ENCODE measurements around the gene USP15.

The USP15 gene

DNA sequence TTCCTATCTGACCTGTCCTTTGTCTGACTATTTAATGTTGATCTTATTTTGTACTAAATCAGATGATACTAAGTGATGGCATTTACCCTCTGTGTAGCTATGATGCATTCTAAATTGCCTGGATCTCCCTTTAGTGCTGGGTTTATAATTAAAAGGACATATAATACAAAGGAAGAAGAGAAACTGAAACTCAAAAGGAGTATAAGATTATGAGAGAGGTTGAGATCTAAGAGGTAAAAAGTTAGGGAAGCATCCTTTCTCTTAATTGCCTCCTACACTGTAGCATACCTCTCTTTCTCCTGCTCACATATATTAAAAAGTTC is 119.5 kb downstream of the USP15 start:
- Histone ChIP-seq H3K27me3 (no peaks in the 10 kb centered on the region), H3K36me3 (no peaks in the 10 kb centered on the region), H3K4me1 (no peaks in the 10 kb centered on the region), H3K4me3 (ENCODE audit: low read depth, low read length) (no peak overlapping the region), H3K9me3 (no peaks in the 10 kb centered on the region)
- no peak for DNase-seq
- TF ChIP-seq, protein P1, sequence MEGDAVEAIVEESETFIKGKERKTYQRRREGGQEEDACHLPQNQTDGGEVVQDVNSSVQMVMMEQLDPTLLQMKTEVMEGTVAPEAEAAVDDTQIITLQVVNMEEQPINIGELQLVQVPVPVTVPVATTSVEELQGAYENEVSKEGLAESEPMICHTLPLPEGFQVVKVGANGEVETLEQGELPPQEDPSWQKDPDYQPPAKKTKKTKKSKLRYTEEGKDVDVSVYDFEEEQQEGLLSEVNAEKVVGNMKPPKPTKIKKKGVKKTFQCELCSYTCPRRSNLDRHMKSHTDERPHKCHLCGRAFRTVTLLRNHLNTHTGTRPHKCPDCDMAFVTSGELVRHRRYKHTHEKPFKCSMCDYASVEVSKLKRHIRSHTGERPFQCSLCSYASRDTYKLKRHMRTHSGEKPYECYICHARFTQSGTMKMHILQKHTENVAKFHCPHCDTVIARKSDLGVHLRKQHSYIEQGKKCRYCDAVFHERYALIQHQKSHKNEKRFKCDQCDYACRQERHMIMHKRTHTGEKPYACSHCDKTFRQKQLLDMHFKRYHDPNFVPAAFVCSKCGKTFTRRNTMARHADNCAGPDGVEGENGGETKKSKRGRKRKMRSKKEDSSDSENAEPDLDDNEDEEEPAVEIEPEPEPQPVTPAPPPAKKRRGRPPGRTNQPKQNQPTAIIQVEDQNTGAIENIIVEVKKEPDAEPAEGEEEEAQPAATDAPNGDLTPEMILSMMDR (IDR thresholded peaks at IDR 0.05; ENCODE audit: low read depth, low read length): no peak

DNA sequence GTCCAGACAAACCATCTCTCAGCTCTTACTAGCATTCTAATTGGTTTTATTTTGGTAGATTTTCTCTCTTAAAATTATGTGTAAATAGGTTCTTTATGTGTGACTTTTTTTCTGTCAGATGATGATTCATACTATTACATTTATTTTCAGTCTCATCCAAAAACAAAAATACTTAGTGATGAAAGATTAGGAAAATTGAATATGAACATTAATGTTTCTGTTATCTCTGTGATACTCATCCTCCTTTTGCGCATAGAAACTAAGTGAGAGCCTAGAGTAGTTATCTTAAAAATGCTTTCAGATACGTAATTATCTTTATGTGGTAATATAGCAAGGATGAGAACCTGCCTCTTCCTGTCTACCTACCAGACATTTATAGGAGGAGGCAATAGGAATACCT is 122.3 kb downstream of the USP15 start:
- H3K36me3 ChIP-seq: no peaks in the 10 kb centered on the region
- H3K27me3 ChIP-seq: no peaks in the 10 kb centered on the region
- no peak for DNase-seq
- TF ChIP-seq, protein P1 (IDR thresholded peaks at IDR 0.05; ENCODE audit: low read depth, low read length): no peak
- H3K9me3 ChIP-seq: no peaks in the 10 kb centered on the region
- H3K4me3 ChIP-seq (ENCODE audit: low read depth, low read length): no peak overlapping the region
- no peaks in the 10 kb centered on the region for H3K4me1 ChIP-seq

DNA sequence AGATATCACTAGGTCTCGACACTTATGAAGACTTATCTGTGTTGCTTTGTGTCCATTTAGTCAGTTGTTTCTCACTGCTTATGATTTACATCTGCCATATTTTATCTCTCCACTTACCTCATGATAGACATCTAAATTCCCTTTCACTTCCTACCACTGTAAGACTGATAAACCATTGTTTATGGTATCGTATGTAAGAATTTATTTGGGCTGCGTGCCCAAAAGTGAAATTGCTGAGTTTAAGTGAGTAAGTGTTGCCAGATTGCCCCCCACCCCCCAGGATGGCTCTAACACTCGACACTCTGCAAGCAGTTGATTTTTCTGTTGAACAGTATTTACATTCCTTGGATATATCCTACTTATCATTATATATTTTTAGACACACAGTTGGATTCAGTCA is 136.5 kb downstream of the USP15 start:
- Histone ChIP-seq H3K36me3 (peaks cover 47% of the 10 kb centered on the region), H3K27me3 (no peaks in the 10 kb centered on the region), H3K4me3 (ENCODE audit: low read depth, low read length) (no peak overlapping the region), H3K9me3 (no peaks in the 10 kb centered on the region), H3K4me1 (no peaks in the 10 kb centered on the region)
- TF ChIP-seq, protein P1 (IDR thresholded peaks at IDR 0.05; ENCODE audit: low read depth, low read length): no peak
- DNase-seq: no peak

DNA sequence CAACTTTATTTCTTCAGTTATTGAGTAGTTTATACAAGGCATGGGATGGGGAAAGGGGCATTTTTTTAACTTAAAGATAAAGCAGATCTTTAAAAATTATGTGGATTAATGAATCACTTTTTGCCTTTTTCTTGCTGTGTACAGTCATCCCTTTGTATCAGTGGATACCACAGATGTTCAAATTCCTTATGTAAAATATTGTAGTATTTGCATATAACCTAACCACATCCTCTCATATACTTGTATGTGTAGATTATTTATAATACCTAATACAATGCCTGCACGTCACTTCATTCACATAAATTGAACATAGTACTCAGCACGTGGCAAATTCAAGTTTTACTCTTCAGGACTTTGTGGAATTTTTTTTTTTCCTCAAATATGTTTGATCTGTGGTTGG is 139.9 kb downstream of the USP15 start:
- TF ChIP-seq, protein P1 (IDR thresholded peaks at IDR 0.05; ENCODE audit: low read depth, low read length): no peak
- H3K4me1 ChIP-seq: no peaks in the 10 kb centered on the region
- H3K36me3 ChIP-seq: peaks cover 45% of the 10 kb centered on the region
- DNase-seq: no peak
- H3K27me3 ChIP-seq: no peaks in the 10 kb centered on the region
- H3K9me3 ChIP-seq: no peaks in the 10 kb centered on the region
- H3K4me3 ChIP-seq (ENCODE audit: low read depth, low read length): no peak overlapping the region

DNA sequence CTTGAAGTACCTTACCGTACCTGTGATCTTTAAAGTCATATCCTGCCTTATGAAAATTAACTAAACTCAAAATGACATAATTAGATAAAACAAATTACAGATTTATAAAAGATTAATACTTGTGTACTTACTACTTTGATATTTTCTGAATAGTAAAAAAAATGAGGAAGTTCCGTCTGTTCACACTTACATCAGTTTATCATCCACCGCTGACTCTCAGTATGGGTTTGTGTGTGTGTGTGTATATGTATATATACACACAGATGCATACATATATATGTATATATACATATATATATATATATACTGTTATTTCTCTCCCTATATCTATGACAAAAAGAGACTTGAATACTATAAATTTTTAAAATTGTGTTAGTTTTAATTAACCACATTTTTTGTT is 141.4 kb downstream of the USP15 start:
- peaks cover 36% of the 10 kb centered on the region for H3K36me3 ChIP-seq
- no peak for DNase-seq
- no peaks in the 10 kb centered on the region for H3K4me1 ChIP-seq
- H3K9me3 ChIP-seq: no peaks in the 10 kb centered on the region
- H3K4me3 ChIP-seq (ENCODE audit: low read depth, low read length): no peak overlapping the region
- TF ChIP-seq, protein P1 (IDR thresholded peaks at IDR 0.05; ENCODE audit: low read depth, low read length): no peak
- no peaks in the 10 kb centered on the region for H3K27me3 ChIP-seq

DNA sequence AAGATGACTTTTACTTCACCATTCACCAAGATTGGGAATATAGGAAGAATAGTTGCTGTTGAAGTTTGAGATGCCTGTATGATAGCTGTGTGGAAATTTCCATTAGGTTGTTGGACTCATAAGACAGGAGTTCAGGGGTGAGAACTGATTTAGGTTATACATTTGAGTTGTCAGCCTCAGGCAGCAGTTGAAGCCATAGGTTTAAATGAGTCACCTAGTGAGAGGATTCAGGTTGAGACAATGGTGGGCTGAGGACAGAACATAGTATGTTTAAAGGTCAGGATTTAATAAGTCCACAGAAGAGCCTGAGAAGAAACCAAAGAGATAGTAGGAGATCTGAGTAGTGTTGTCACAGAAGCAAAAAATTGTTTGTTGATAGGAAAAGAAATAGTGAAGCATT is 142.8 kb downstream of the USP15 start:
- no peaks in the 10 kb centered on the region for H3K4me1 ChIP-seq
- H3K27me3 ChIP-seq: no peaks in the 10 kb centered on the region
- no peaks in the 10 kb centered on the region for H3K9me3 ChIP-seq
- no peak for DNase-seq
- TF ChIP-seq, protein P1 (IDR thresholded peaks at IDR 0.05; ENCODE audit: low read depth, low read length): no peak
- no peak overlapping the region for H3K4me3 ChIP-seq (ENCODE audit: low read depth, low read length)
- peaks cover 30% of the 10 kb centered on the region for H3K36me3 ChIP-seq

Measured in BE2C (cell line).